T47D (cell line): ENCODE data around the gene HEPACAM.
A peak's percentile ranks its signal among the peaks of the same experiment; 100 is the strongest.

Experiments used
- DNase-seq, 2 experiments: peaks; one replicate each; pipeline versions ENCODE4 v3.0.0 to v3.0.0-alpha.2; 2011 to 2012; ENCODE audit warnings: low read depth in 1 of 2, low spot score in 1 of 2
- JUND ChIP-seq: IDR thresholded peaks from 2 replicates; pipeline ENCODE4 v1.6.1; 2012; ENCODE audit warnings: low read depth
- in situ Hi-C: cut with HindIII; loops from 2 replicates; pipeline ENCODE4 v1.10.0; 2016; ENCODE audit warnings: low sequenced_read_pairs, low pct_unique_long_range_greater_than_20kb

HEPACAM gene

DNA sequence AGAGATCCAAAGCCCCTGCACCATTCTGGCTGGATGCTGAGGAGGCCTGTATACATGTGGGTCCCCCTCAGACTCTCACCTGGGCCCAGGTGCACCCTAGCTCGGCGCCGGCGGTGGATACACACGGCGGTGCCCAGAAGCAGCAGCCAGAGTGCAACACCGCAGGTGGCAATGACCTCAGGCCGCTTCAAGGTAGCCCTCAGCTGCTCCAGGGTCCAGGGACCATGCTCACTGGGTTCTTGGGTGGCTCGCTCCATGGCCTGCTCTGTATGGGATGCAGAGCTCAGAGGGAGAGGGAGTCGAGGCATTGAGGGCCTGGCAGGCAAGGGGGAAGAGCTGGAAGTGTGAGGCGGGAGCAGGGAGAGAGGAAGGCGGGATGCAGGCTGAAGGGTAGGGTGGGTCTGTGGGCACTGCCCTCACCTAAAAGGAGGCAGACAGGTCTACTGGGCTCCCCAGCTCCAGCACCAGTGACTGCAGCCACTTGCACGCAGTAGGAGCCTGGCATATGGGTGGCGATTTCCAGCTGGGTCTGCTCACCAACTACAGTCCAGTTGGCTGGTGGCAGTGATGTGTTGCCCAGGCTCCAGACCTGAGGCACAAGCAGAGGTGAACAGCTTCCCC is 42.0 kb downstream of the HEPACAM start:
- in situ Hi-C loops = no loop called here

DNA sequence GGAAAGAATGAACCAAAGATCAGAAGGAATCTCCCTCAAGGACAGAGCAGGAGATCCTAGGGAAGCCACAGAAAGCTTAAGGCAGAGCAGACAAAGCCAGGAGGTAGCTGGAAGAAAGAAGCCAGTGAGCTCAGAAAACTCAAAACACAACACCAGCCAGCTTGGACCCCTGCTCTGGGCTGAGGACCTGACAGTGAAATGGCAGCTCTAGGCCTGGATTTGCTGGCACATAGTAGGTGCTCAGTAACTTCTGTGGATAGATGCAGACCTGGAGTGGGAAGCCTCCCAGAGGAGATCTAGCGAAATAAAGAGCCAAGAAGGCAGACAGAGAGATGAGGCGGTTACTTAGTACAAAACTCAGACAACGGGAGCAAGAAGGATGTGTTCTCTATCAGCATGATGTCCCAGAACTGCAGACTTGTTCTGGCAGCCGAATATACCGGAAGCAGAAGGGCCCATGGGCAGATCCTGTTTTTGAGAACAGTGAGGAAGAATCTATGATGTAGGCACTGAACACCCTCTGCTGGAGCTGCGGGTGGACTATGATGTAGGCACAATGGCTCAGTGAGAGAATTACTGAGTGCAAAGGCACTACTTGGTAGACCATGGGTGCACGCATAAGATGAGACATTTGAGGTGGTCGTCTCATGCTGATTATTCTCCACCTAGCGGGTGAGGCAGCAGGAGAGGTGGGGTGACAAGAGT is 42.9 kb downstream of the HEPACAM start:
- in situ Hi-C loops = no loop called here
- no peak for DNase-seq
- no peak for TF ChIP-seq JUND

More for the DNA sequence above, 42.0 kb downstream of the HEPACAM start:
- TF ChIP-seq JUND = no peak
- DNase-seq = no peak

- in situ Hi-C loops = no loop called here
- DNase-seq = no peak
These were observed 43.7 kb downstream of the HEPACAM start for GRCh38 chr11:124892146-124892545.

DNA sequence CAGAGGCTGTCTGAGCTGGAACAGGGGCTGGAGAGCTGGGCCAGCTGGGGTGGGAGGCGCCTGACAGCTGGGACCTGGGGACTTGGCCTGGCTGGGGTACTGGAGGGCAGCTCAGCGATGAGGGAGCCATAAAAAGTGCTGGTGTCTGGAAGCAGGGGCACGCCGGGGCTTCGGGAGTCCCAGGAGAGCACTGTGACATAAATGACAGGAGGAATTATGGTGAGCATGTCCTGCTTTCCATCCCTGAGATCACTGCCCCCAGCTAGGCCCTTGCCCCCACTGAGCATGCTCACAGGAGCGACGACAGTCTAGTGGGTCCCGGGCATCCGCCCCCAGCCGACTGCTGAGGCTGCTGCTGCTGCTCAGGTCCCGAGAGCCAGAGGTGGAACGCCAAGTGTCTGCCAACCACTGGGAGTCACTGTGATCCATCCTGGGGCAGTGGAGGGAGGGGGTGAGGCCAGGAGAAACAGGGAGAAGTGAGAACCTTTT is 44.4 kb downstream of the HEPACAM start:
- in situ Hi-C loops = no loop called here
- no peak for DNase-seq
- no peak for TF ChIP-seq JUND

More at GRCh38 chr11:124892146-124892545, 43.7 kb downstream of the HEPACAM start:
- TF ChIP-seq JUND = no peak

- peak in 1 of 2 experiments; percentile 29 for DNase-seq
- TF ChIP-seq JUND = no peak
- in situ Hi-C loops = no loop called here
These were observed 45.0 kb downstream of the HEPACAM start for GRCh38 chr11:124890683-124891372.

DNA sequence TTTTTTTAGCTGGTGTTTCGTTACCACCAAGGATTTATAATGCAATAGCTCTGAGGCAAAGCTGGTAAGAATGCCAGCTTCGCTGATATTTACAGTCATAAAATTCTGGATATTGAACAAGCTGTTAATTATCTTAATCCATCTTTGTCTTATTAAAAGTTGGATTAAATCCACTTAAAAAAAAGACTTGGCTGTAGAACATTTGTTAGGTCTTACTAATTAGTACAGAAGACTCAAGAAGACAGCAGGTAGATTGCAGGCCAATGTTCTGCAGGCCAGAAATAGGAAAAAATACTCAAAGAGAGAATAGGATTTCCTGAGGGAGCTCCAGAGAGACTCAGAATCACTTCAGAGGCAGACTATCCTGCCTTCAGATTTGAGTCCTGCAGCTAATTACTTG is 45.7 kb downstream of the HEPACAM start:
- TF ChIP-seq JUND = no peak
- no peak for DNase-seq
- in situ Hi-C loops = no loop called here

- DNase-seq = no peak
- in situ Hi-C loops = no loop called here
- TF ChIP-seq JUND = no peak
These were observed 46.4 kb downstream of the HEPACAM start for GRCh38 chr11:124889191-124890091.

DNA sequence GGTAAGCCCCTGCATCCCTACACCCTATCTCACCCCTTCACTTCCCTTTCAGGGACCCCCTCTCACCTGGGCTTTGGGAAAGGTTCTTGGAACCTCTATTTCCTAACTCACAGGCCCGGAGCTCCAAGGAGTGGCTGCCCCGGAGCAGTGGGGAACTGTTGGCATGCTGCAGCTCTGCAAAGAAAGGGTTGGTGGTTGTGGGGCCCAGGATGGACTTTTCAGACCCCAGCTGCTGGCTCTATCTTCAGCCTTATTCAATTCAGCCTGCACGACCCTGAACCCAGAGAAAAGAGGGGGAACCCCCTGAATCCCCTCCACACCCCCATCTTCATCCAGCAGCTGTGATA is 48.2 kb downstream of the HEPACAM start:
- DNase-seq = no peak
- in situ Hi-C loops = no loop called here
- TF ChIP-seq JUND = no peak

- no peak for DNase-seq
- in situ Hi-C loops = no loop called here
- TF ChIP-seq JUND = no peak
These were observed 48.7 kb downstream of the HEPACAM start for GRCh38 chr11:124886978-124887666.

GRCh38 chr11:124886476-124886875 is 49.4 kb downstream of the HEPACAM start:
- no peak for DNase-seq
- in situ Hi-C loops = no loop called here
- TF ChIP-seq JUND = no peak

GRCh38 chr11:124884869-124885479 is 50.9 kb downstream of the HEPACAM start:
- DNase-seq = no peak
- in situ Hi-C loops = no loop called here
- TF ChIP-seq JUND = no peak

DNA sequence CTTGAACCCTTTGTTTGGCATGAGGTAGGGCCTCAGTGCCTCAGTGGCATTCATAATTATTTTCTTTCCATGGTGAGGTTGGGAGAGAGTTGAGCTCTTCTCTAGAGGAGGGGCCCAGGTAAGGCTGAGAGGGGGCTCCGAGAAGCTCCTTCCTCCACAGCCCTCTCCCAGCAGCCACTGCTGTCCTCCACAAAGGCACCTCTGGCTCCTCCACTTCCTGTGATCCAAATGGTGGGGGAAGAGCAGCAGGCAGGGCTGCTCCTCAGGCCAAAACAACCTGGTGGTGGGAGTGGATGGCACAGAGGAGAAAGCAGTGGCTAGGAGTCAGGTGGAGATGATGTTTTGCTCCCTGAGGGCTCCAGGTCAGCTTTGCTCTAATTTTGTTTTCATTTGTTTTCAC is 51.5 kb downstream of the HEPACAM start:
- in situ Hi-C loops = no loop called here
- no peak for TF ChIP-seq JUND
- no peak for DNase-seq
